ENCODE measurements around the gene FOXN1.

Gene FOXN1

DNA sequence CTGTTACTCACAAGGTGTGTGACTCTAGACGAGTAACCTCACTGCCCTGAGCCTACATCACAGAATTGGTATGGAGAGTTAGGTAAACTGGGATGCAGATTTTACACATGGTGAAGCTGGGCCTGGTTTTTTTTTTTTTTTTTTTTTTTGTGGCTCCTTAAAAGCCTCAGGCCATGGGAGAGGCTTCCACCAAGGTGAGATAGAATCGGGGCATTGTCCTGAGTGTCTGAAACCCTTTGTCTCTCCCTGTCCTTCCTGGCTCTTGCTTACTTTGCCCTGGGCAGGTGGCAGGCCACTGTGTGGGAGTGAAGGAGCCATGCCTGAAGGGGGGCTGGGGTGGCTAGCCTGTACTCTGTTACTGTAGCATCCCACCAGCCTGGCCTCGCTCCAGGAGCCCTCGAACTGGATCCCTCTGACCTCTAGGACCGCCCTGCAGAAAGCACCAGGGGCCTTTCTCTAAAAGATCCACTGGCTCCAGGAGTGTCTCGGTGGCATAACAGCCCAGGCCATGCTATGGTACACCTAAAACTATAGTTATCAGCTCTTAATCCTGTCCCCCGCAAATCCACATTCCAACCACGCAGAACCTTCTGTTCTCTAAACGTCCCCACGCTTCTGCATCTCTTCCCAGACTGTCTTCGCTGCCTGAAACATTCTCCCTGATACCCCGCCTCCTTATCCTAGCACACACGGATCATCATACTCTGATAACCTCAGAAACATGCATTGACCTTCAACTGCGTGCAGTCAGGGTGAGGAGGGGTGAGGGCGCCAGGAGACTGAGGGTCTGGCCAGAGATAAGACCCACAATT is 34.4 kb upstream of the FOXN1 start:
- no peak for DNase-seq (ENCODE audit: low read depth)
- TF ChIP-seq, protein P1, sequence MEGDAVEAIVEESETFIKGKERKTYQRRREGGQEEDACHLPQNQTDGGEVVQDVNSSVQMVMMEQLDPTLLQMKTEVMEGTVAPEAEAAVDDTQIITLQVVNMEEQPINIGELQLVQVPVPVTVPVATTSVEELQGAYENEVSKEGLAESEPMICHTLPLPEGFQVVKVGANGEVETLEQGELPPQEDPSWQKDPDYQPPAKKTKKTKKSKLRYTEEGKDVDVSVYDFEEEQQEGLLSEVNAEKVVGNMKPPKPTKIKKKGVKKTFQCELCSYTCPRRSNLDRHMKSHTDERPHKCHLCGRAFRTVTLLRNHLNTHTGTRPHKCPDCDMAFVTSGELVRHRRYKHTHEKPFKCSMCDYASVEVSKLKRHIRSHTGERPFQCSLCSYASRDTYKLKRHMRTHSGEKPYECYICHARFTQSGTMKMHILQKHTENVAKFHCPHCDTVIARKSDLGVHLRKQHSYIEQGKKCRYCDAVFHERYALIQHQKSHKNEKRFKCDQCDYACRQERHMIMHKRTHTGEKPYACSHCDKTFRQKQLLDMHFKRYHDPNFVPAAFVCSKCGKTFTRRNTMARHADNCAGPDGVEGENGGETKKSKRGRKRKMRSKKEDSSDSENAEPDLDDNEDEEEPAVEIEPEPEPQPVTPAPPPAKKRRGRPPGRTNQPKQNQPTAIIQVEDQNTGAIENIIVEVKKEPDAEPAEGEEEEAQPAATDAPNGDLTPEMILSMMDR (IDR thresholded peaks at IDR 0.05; ENCODE audit: low read depth, low read length) = no peak
- TF ChIP-seq MYC (IDR thresholded peaks at IDR 0.05; ENCODE audit: low read depth, low read length) = no peak
- TF ChIP-seq POLR2A (IDR thresholded peaks at IDR 0.05; ENCODE audit: extremely low read depth, insufficient read length) = no peak
- TF ChIP-seq, protein P2, sequence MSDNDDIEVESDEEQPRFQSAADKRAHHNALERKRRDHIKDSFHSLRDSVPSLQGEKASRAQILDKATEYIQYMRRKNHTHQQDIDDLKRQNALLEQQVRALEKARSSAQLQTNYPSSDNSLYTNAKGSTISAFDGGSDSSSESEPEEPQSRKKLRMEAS (IDR thresholded peaks at IDR 0.05; ENCODE audit: low read depth, low read length) = no peak

DNA sequence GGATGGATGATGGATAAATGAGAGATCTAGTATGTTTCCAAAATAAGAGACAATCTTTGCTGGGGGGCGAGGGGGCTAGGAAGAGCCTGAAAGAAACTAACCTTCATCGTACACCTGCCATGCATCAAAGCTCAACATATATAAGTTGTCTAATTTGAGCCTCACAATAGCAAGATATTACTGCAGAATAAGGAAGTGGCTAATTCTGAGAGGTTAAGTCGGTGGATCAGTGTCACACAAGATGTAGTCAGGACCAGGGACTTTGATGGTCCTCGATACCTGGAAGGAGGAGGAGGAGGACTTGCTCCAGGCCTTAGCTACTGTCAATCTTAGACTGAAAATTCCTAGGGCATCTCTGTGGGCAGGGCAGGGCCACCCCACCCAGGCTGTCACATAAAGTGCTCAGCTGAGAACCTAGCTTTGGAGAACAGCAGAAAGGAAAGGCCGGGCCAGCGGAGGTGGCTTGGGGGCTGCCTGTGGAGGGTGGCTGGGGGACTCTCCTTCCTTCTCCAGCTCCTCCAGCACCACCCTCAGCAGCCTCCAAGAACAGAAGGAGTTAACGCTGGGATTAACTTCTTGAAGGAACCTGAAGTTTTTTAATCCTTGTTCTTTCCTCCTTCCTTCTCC is 33.2 kb upstream of the FOXN1 start:
- TF ChIP-seq, protein P1 (IDR thresholded peaks at IDR 0.05; ENCODE audit: low read depth, low read length) = no peak
- no peak for DNase-seq (ENCODE audit: low read depth)
- H3K4me3 ChIP-seq (ENCODE audit: low read depth, low read length) = no peak overlapping the region

More for the DNA sequence above, 34.4 kb upstream of the FOXN1 start:
- H3K4me3 ChIP-seq (ENCODE audit: low read depth, low read length) = no peak overlapping the region

DNA sequence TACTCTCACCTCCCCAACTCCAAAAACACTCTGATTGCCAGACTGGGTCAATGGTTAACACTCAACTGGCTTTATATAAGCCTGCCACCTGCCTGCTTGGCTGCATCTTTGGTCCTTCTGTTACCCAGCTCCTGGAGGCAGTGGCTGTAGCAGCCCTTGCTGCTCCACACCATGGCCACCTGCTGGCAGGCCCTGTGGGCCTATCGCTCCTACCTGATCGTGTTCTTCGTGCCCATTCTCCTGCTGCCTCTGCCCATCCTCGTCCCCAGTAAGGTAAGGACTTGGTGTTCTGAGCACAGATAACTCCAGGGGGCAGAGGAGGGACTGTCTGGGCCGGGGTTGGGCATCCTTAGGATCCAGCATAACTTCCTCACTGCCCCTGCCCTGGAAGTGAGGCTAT is 32.6 kb upstream of the FOXN1 start, which contains the start of gene SLC13A2:
Gene SLC13A2 (plus strand): TSS at position 103 of the 400 bp plus-strand sequence. CDS start 69 bp downstream, at position 172.
- TF ChIP-seq, protein P1 (IDR thresholded peaks at IDR 0.05; ENCODE audit: low read depth, low read length) = no peak
- DNase-seq (ENCODE audit: low read depth) = no peak

DNA sequence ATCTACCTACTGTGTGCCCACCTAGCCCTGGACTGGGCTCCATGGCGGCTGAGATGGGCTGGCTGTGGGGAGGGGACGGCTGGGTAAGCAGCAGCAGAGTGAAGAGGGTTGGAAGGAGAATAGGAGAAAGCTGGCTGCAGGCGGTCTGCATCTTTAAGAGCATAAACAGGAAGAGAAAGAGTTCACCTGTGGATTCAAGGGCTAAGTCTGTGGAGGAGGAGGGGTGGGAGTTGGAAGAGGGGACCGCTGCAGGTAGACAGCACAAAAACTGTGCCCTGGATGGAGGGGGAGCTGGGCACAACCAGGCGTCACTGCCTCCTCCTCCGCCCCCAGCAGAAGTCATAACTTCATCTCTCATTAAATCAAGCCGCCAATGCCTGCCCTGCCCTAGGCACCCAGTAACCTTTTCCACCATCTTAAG is 32.0 kb upstream of the FOXN1 start:
- no peak overlapping the region for H3K4me3 ChIP-seq (ENCODE audit: low read depth, low read length)
- DNase-seq (ENCODE audit: low read depth) = no peak
- TF ChIP-seq MYC (IDR thresholded peaks at IDR 0.05; ENCODE audit: low read depth, low read length) (no peak), POLR2A (IDR thresholded peaks at IDR 0.05; ENCODE audit: extremely low read depth, insufficient read length) (no peak)
- TF ChIP-seq, protein P1 (IDR thresholded peaks at IDR 0.05; ENCODE audit: low read depth, low read length) = no peak
- TF ChIP-seq, protein P2 (IDR thresholded peaks at IDR 0.05; ENCODE audit: low read depth, low read length) = no peak

More for the DNA sequence above, 32.6 kb upstream of the FOXN1 start, which contains the start of gene SLC13A2:
- H3K4me3 ChIP-seq (ENCODE audit: low read depth, low read length) = no peak within 1 kb of the TSS

DNA sequence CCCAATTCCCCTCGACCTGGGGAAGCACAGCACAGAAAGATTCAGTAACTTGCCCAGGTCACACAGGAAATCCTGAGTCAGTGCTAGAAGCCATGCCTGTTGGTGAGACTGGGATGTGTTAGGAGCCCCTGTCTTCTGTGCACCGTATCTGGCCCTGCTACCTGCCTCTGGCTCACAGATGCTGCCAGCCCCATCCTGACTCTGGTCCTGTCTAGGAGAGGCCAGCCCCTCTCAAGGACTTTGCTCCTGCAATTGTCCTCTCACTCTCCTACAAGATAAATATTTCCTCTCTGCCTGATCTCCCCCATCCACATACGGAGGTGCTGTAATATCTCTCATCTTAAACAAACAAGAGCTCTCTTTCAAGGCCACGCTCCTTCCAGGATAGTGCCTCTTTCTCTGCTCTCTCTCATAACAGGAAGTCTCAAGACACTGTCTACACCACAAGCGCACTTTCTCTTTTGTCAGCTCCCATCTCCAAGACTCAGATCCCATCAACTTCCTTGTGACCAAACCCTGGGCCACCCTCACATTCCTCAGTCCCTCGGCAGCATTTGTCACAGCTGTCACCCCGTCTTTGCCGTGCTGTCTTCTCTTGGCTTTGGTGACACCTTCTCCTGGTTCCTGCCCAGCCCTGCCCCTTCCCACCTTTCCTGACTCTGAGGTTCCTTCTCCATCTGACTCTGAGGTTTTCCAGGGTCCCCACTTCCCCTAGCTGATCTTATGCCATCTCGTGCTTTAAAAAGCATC is 30.8 kb upstream of the FOXN1 start:
- DNase-seq (ENCODE audit: low read depth) = no peak
- H3K4me3 ChIP-seq (ENCODE audit: low read depth, low read length) = no peak overlapping the region
- no peak for TF ChIP-seq MYC (IDR thresholded peaks at IDR 0.05; ENCODE audit: low read depth, low read length)
- TF ChIP-seq POLR2A (IDR thresholded peaks at IDR 0.05; ENCODE audit: extremely low read depth, insufficient read length) = no peak
- TF ChIP-seq, protein P1 (IDR thresholded peaks at IDR 0.05; ENCODE audit: low read depth, low read length) = no peak
- TF ChIP-seq, protein P2 (IDR thresholded peaks at IDR 0.05; ENCODE audit: low read depth, low read length) = no peak

All from NB4 (cell line).